Endothelial cell of umbilical vein (primary cell): Measurements from ENCODE around the gene HECW1. TPM values are rescaled to one million over a fixed set of nuclear protein-coding genes. Genes with fewer than 3 reads are reported as not detected.

ENCODE experiments used
- BruUV-seq: library from RNA; stranded (reverse); fragments of 400-500 nt; replicated peaks from 2 replicates; lab custom pipeline; 2021; lab: Mats Ljungman, UMichigan
- CTCF ChIA-PET: fragments of 300-600, 350-600 bp; sonication (Branson Sonifier 250); formaldehyde crosslinking; loops from one replicate; lab custom pipeline; 2021; ENCODE audit warnings: antibody characterized with exemption, inconsistent platforms; lab: Charles Lee
- POLR2A ChIA-PET: fragments of 300-600, 350-600 bp; sonication (Branson Sonifier 250); formaldehyde crosslinking; loops from one replicate; lab custom pipeline; 2021; ENCODE audit warnings: antibody characterized with exemption, inconsistent platforms; lab: Charles Lee
- DNase-seq: peaks from one replicate; pipeline ENCODE4 v3.0.0-alpha.2; 2011; ENCODE audit warnings: low read depth, low spot score
- FAIRE-seq: peaks from 2 replicates; lab custom pipeline; 2011; peaks lifted over from hg19 to GRCh38; lab: Jason Lieb, UNC
- H2AFZ ChIP-seq: 2 replicates; pipeline ENCODE4 v1.6.0; 2012; ENCODE audit warnings: low read depth, low read length, control low read depth, inconsistent platforms
- H3K27ac ChIP-seq: 2 replicates; pipeline ENCODE4 v1.5.1; 2011; ENCODE audit warnings: low read depth, mild to moderate bottlenecking, control low read depth, low read length, moderate library complexity; ENCODE audit not compliant: insufficient read depth
- H3K27me3 ChIP-seq, 2 experiments: 2 replicates each; pipeline versions ENCODE4 v1.6.0 to v1.6.1; 2011; ENCODE audit warnings: low read length in 2 of 2, mixed read lengths in 1 of 2; ENCODE audit not compliant: control insufficient read depth in 2 of 2, insufficient read depth in 2 of 2
- H3K36me3 ChIP-seq, 2 experiments: 2 replicates in 1 of 2; 3 replicates in 1 of 2; pipeline ENCODE4 v1.5.1; 2011; ENCODE audit warnings: low read length in 2 of 2, mild to moderate bottlenecking in 1 of 2, moderate library complexity in 1 of 2; ENCODE audit not compliant: control insufficient read depth in 2 of 2, insufficient read depth in 2 of 2; ENCODE audit errors: extremely low read depth in 1 of 2
- H3K4me1 ChIP-seq: 3 replicates; pipeline ENCODE4 v1.5.1; 2011; ENCODE audit warnings: mild to moderate bottlenecking, low read length; ENCODE audit not compliant: control insufficient read depth, insufficient read depth; ENCODE audit errors: extremely low read depth
- H3K4me2 ChIP-seq: 2 replicates; pipeline ENCODE4 v1.6.1; 2011; ENCODE audit warnings: low read length, control low read depth, mixed read lengths; ENCODE audit not compliant: insufficient read depth
- H3K4me3 ChIP-seq, 3 experiments: fragments of 200-600 bp in 1 of 3; sonication (generic), shearing (Covaris generic) in 1 of 3; replicated peaks in 1 of 3; 2 replicates each; pipeline ENCODE4 v1.5.1; 2011 to 2016; ENCODE audit warnings: control low read depth in 3 of 3, low read length in 3 of 3, mild to moderate bottlenecking in 2 of 3, inconsistent platforms in 1 of 3, low read depth in 1 of 3, moderate library complexity in 1 of 3; ENCODE audit not compliant: insufficient read depth in 1 of 3
- H3K79me2 ChIP-seq: 2 replicates; pipeline ENCODE4 v1.6.0; 2012; ENCODE audit warnings: low read length, inconsistent platforms; ENCODE audit not compliant: control insufficient read depth, insufficient read depth
- H3K9ac ChIP-seq: replicated peaks from 2 replicates; pipeline ENCODE3; 2011; ENCODE audit warnings: low read length, control low read depth; ENCODE audit not compliant: insufficient read depth; ENCODE audit errors: extremely low read depth
- H3K9me1 ChIP-seq: replicated peaks from 3 replicates; pipeline ENCODE4 v1.6.0; 2011; ENCODE audit warnings: mild to moderate bottlenecking, low read length; ENCODE audit not compliant: control insufficient read depth, insufficient read depth; ENCODE audit errors: extremely low read depth
- H3K9me3 ChIP-seq: replicated peaks from 2 replicates; pipeline ENCODE4 v1.5.1; 2012; ENCODE audit warnings: low read length, inconsistent platforms; ENCODE audit not compliant: control insufficient read depth, insufficient read depth
- H4K20me1 ChIP-seq: replicated peaks from 2 replicates; pipeline ENCODE3; 2011; ENCODE audit warnings: mild to moderate bottlenecking, low read length; ENCODE audit not compliant: control insufficient read depth, insufficient read depth; ENCODE audit errors: extremely low read depth
- CTCF ChIP-seq, 2 donors: IDR thresholded peaks; 1 replicate in 1 of 2; 2 replicates in 1 of 2; pipeline ENCODE4 v1.5.1; 2011; ENCODE audit warnings: low read length in 2 of 2, mild to moderate bottlenecking in 2 of 2, moderate library complexity in 2 of 2, control low read depth in 1 of 2, inconsistent platforms in 1 of 2, low read depth in 1 of 2; ENCODE audit not compliant: insufficient read depth in 1 of 2; ENCODE audit errors: extremely low read depth in 1 of 2
- GATA2 ChIP-seq: IDR thresholded peaks from 2 replicates; pipeline ENCODE4 v1.7.0; 2011; ENCODE audit warnings: low read depth, mild to moderate bottlenecking, moderate library complexity, mixed read lengths, low read length; ENCODE audit not compliant: insufficient read length, insufficient read depth
- JUN ChIP-seq: IDR thresholded peaks from 2 replicates; pipeline ENCODE4 v1.6.1; 2011; ENCODE audit warnings: borderline replicate concordance, low read depth; ENCODE audit not compliant: insufficient read length, insufficient read depth
- MYC ChIP-seq: IDR thresholded peaks from one replicate; pipeline ENCODE4 v1.6.1; 2011; ENCODE audit warnings: mild to moderate bottlenecking, low read depth, low read length
- POLR2AphosphoS5 ChIP-seq: IDR thresholded peaks from 2 replicates; pipeline ENCODE4 v1.6.1; 2012; ENCODE audit warnings: low read depth, mild to moderate bottlenecking, control low read depth, low read length, moderate library complexity; ENCODE audit not compliant: insufficient read depth
- dilution Hi-C: fragments of 300-500 bp; cut with MboI; formaldehyde crosslinking; loops from one replicate; pipeline ENCODE4 v1.15.0; 2019; ENCODE audit warnings: low sequenced_read_pairs; ENCODE audit not compliant: extremely low pct_ligation_motif_present
- intact Hi-C: fragments of 100-400 bp; cut with micrococcal nuclease; formaldehyde crosslinking; loops from one replicate; pipeline ENCODE4 v1.10.0; 2022
- polyA plus RNA-seq, 4 experiments: library from polyadenylated mRNA; depleted of rRNA in 3 of 4; stranded (reverse) in 3 of 4; unstranded in 1 of 4; fragments of >200 nt; gene quantifications; 2 replicates each; pipeline versions ENCODE4 v1.2.1 to v1.2.3, GENCODE V29; 2011 to 2012; ENCODE audit warnings: missing spikeins in 1 of 4
- total RNA-seq: library from RNA; stranded (reverse); gene quantifications from 2 replicates; pipeline ENCODE4 v1.2.3, GENCODE V29; 2021

HECW1 gene
- total and polyA plus RNA-seq, 2 donors (not counting 3 experiments of a cell fraction or from before 2014, with no cell fraction given), result not detected

- no peaks in the 10 kb centered on the region for H3K79me2 ChIP-seq
- ChIA-PET CTCF (no interaction called here), POLR2A (no interaction called here)
- dilution Hi-C loops, result no loop called here
- no peaks in the 10 kb centered on the region for H3K9me1 ChIP-seq
- H3K9ac ChIP-seq, result no peak overlapping the region
- H3K27ac ChIP-seq, result no peak overlapping the region
- H3K4me3 ChIP-seq, result no peak overlapping the region
- H3K36me3 ChIP-seq, result no peaks in the 10 kb centered on the region
- no peak for TF ChIP-seq GATA2
- TF ChIP-seq MYC, result no peak
- no peak for TF ChIP-seq CTCF (IDR thresholded peaks at IDR 0.05; ENCODE audit: extremely low read depth in 1 of 2, insufficient read depth in 1 of 2, low read depth in 1 of 2, low read length in 2 of 2)
- TF ChIP-seq JUN, result no peak
- TF ChIP-seq POLR2AphosphoS5, result no peak
- no TSS peak for BruUV-seq
- H3K9me3 ChIP-seq, result no peaks in the 10 kb centered on the region
- intact Hi-C loops, result no loop called here
- FAIRE-seq, result no peak
- H4K20me1 ChIP-seq, result no peaks in the 10 kb centered on the region
- no peaks in the 10 kb centered on the region for H3K27me3 ChIP-seq
- H2AFZ ChIP-seq, result no peak overlapping the region
- DNase-seq, result no peak
- no peaks in the 10 kb centered on the region for H3K4me1 ChIP-seq
- H3K4me2 ChIP-seq, result no peak overlapping the region
Observed at GRCh38 chr7:43273939-43274719, 161.7 kb downstream of the HECW1 start.
